ENCODE results near the gene PDE3B. TPM values are rescaled to one million over a fixed set of nuclear protein-coding genes. Genes with fewer than 3 reads are reported as not detected.
A peak's percentile ranks its signal among the peaks of the same experiment; 100 is the strongest.
"Not testable (repeated sequence)": the region's sequence is repeated elsewhere in the genome, so short reads cannot be mapped to it uniquely, and the experiment has no call there.

Gene PDE3B
- total RNA-seq, 2 donors from 2014 or later = 10.7 to 42.5 TPM

DNA sequence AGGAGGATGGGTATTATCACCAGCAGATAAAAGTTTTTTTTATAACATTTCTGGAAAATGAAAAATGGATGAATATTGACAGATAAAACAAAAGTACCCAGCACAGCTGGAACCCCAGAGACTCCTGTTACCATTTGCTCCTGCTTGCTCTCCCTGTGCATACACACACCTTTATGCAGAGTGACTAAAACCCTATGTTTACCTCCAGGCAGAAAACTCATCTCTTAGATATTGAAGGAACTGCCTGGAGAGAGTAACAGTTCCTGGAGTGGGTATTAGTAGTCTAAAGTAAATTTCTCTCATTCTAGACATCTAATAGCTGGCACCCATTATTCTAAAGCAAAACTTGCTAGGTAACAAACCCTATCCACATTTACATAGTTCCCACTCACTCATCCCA, 210.5 kb downstream of the PDE3B start:
- ATAC-seq (no peak), DNase-seq (ENCODE audit: low spot score in 2 of 2) (no peak)
- peaks cover 0 to 54% of the 10 kb centered on the region in 2 donors for H3K36me3 Mint-ChIP-seq
- peak overlapping the region in 1 of 2 donors; percentile 74 for H3K27ac Mint-ChIP-seq
- peaks cover 0 to 9% of the 10 kb centered on the region in 2 donors for H3K9me3 Mint-ChIP-seq

DNA sequence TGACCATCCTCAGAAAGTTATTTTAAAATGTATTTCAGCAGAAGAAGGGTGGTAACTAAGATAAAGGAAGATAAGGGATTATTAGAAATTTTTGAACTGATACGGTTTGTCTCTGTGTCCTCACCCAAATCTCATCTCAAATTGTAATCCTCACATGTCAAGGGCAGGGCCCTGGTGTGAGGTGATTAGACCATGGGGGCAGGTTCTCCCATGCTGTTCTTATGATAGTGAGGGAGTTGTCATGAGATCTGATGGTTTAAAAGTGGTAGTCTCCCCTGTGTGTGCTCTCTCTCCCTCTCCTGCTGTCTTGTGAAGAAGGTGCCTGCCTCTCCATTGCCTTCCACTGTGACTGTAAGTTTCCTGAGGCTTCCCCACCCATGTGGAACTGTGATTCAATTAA, 212.3 kb downstream of the PDE3B start:
- Mint-ChIP-seq H3K9me3 (peaks cover 0 to 9% of the 10 kb centered on the region in 2 donors), H3K36me3 (peaks cover 0 to 55% of the 10 kb centered on the region in 2 donors), H3K27ac (peak overlapping the region in 1 of 2 donors; percentile 74)
- ATAC-seq = no peak
- DNase-seq (ENCODE audit: low spot score in 2 of 2) = no peak

DNA sequence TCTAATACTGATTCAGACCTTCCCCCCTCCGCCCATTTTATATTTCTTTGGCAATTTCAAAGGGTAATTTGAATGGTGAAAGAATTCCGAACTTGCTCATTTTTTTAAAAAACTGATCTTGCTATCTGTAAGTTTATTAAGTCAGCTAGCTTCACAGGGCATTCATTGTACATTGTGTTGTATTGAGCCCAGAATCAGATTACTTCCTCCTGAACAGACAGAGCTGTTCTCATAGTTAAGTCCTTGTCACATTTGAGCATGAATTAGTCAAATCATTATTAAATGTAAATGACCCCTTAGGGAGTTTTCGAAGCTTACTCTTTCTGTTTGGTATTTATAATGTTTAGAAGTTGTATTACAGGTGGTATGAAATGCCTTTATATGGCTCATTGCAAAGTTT, 214.0 kb downstream of the PDE3B start:
- Mint-ChIP-seq H3K36me3 (peaks cover 12 to 56% of the 10 kb centered on the region in 2 donors), H3K27ac (no peak overlapping the region), H3K9me3 (peaks cover 0 to 9% of the 10 kb centered on the region in 2 donors)
- no peak for ATAC-seq
- no peak for DNase-seq (ENCODE audit: low spot score in 2 of 2)

DNA sequence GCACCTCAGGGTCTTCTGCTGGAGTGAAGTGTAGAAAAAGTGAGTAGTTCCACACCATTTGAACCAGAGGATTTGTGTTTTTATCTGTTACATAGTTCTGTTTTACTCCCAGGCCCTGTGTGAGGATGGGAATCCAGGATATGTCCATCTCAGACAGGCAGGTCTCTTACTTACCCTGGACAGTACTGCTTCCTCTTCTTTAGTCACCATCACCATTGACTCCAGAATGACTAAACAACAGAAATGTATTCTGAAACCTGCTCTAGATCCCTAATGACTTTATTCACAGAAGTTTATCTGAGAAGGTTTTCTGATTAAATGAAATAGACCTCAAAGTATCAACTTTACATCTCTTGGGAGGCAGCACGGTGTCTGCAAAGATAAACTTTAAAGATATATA, 214.8 kb downstream of the PDE3B start:
- ATAC-seq (peak in 1 of 2 donors; percentile 41), DNase-seq (ENCODE audit: low spot score in 2 of 2) (no peak)
- Mint-ChIP-seq H3K36me3 (peaks cover 19 to 56% of the 10 kb centered on the region in 2 donors), H3K9me3 (peaks cover 5 to 14% of the 10 kb centered on the region in 2 donors), H3K27ac (no peak overlapping the region)

DNA sequence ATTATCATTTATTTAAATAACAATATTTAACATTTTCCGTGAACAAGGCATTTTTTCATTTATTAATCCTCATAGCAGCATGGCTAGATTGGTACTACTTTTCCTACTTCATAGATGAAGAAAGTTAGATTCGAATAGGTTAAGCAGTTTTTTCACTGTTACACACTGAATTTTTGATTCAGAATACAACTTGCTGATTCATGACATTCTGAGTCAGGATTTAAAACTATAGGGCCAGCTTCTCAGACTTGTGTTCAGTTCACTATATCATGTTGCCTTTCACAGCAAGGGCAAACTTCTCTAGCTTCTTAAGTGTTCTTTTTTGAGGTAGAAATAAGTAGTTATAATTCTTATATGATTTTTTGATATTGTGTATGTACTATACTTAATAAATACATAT, 216.9 kb downstream of the PDE3B start:
- ATAC-seq = no peak
- no peak for DNase-seq (ENCODE audit: low spot score in 2 of 2)
- Mint-ChIP-seq H3K9me3 (peaks cover 13 to 21% of the 10 kb centered on the region in 2 donors), H3K36me3 (peaks cover 34 to 54% of the 10 kb centered on the region in 2 donors), H3K27ac (no peak overlapping the region)

DNA sequence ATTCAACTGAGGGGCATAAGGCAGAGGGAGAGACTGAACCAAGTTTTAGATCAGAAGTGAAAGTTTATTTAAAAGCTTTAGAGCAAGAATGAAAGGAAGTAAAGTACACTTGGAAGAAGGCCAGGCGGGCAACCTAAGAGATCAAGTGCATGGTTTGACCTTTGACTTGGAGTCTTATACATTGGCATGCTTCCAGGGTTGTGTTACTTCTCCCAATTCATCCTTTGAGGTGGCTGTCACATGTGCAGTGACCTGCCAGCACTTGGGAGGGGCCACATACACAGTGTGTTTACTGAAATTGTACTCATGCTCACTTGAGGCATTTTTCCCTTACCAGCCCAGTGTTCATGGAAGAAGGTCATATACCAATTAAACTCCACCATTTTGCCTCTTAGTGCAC, 218.1 kb downstream of the PDE3B start:
- H3K27ac Mint-ChIP-seq = peak overlapping the region in 1 of 2 donors; percentile 46
- peaks cover 13 to 18% of the 10 kb centered on the region in 2 donors for H3K9me3 Mint-ChIP-seq
- no peak for DNase-seq (ENCODE audit: low spot score in 2 of 2)
- peaks cover 34 to 43% of the 10 kb centered on the region in 2 donors for H3K36me3 Mint-ChIP-seq
- no peak for ATAC-seq

DNA sequence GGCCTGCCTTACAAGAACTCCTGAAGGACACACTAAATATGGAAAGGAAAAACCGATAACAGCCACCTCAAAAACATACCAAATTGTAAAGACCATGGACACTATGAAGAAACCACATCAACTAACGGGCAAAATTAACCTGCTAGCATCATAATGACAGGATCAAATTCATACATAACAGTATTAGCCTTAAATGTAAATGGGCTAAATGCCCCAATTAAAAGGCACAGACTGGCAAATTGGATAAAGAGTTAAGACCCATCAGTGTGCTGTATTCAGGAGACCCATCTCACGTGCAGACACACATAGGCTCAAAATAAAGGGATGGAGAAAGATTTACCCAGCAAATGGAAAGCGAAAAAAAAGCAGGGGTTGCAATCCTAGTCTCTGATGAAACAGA, 220.2 kb downstream of the PDE3B start:
- ATAC-seq; DNase-seq (ENCODE audit: low spot score in 2 of 2); H3K27ac Mint-ChIP-seq: not testable (repeated sequence)
- peaks cover 13 to 18% of the 10 kb centered on the region in 2 donors for H3K9me3 Mint-ChIP-seq
- H3K36me3 Mint-ChIP-seq = peaks cover 34 to 49% of the 10 kb centered on the region in 2 donors

DNA sequence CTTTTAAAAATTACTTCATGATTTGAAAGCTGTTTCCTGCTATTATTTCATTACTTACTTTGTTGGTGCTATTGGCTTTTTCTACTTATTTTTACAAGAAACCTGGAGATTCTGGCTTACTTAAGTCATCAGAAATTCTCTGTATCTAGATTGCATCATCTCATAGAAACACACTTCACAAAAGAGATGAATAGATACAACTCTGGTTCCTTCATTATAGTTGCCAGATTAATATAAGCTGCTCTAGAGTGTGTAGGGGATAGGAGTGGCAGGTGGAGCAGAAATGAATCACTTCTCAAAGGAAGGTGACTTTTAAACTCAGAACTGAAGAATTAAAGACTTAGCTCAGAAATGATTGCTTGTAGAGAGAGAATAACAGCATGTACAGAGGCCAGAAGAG, 228.4 kb downstream of the PDE3B start:
- peak; percentile 34 to 61 for ATAC-seq
- H3K27ac Mint-ChIP-seq = peak overlapping the region; percentile 38 to 43
- H3K36me3 Mint-ChIP-seq = peaks cover 0 to 26% of the 10 kb centered on the region in 2 donors
- peaks cover 0 to 5% of the 10 kb centered on the region in 2 donors for H3K9me3 Mint-ChIP-seq
- DNase-seq (ENCODE audit: low spot score in 2 of 2) = no peak

DNA sequence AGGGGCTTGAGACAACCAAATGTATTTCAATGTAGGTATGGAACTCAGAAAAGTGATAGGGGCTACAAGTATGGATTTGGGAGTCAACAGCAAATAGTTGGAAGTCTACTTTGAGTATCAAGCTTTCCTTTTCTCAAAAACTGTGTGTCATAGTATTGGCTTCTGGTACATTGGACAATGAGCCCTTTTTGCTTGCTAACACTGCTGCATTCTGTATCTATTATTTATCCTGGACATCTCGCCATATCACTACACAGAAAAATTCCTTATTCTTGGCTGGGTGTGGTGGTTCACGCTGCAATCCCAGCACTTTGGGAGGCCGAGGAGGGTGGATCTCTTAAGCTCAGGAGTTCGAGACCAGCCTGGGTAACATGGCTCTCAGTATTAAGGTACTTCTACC, 230.0 kb downstream of the PDE3B start:
- ATAC-seq (no peak), DNase-seq (ENCODE audit: low spot score in 2 of 2) (no peak)
- peak overlapping the region in 1 of 2 donors; percentile 15 for H3K27ac Mint-ChIP-seq
- H3K36me3 Mint-ChIP-seq = peaks cover 0 to 31% of the 10 kb centered on the region in 2 donors
- peaks cover 0 to 5% of the 10 kb centered on the region in 2 donors for H3K9me3 Mint-ChIP-seq

DNA sequence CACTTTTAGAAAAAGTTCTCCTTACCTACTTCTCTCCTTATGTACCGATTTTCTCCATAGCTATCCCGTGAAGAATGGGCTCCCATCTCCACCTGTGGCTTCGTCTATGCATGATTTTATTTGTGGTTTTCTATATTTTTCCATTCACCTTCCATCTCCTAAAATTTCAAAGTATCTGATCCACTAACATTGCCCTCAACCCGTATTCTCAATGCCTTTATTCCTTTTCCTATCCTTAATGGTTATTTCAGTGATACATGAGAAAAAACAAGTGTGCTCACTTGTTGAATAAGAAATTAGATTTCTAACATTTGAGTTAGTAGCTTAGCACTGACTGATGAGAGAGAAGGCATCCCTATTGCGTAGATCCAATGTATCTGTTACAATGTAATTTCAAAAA, 231.6 kb downstream of the PDE3B start:
- H3K36me3 Mint-ChIP-seq = peaks cover 0 to 36% of the 10 kb centered on the region in 2 donors
- DNase-seq (ENCODE audit: low spot score in 2 of 2) = no peak
- peaks cover 0 to 5% of the 10 kb centered on the region in 2 donors for H3K9me3 Mint-ChIP-seq
- ATAC-seq = no peak
- no peak overlapping the region for H3K27ac Mint-ChIP-seq

DNA sequence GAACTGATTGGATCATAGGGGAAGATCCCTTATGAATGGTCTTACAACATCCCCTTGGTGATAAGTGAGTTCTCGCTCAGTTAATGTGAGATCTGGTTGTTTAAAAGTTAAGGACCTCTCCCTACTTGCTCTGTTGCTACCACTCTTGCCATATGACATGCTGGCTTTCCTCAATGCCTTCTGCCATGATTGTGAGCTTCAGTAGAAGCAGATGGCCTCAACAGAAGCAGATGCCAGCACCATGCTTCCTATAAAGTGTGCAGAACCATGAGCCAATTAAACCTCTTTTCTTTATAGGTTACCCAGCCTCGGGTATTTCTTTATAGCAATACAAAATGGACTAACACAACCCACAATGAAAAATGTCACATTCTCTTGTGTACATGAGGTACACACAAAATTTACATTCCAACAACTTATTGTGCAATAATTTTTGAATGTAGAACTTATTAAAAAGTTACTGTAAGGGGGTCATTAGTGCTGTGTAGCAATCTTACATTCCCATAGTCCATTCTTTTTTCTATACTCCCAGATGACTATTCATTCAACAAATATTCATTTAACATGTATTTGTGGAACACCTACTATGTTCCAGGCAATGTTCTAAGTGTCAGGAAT, 238.1 kb downstream of the PDE3B start:
- peaks cover 7 to 12% of the 10 kb centered on the region in 2 donors for H3K9me3 Mint-ChIP-seq
- peak overlapping the region in 1 of 2 donors; percentile 25 for H3K27ac Mint-ChIP-seq
- ATAC-seq (no peak), DNase-seq (ENCODE audit: low spot score in 2 of 2) (no peak)
- peaks cover 15 to 43% of the 10 kb centered on the region in 2 donors for H3K36me3 Mint-ChIP-seq

DNA sequence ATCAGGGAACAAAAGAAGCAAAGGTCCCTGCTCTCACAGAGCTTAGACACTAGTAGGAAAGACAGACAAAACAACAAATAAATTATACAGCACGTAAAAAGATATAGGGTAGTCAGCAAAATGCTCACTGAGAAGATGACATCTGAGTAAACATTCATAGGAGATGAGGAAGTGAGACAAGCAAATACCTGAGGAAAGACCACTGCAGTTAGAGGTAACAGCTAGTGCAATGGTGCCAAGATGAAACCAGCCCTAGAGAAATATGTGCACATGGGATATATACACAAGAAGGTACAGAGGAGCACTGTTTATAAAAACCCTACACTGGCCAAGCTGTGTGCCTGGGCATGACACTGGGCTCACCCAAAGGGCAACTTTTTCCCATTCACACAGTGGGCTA, 238.6 kb downstream of the PDE3B start:
- Mint-ChIP-seq H3K9me3 (peaks cover 7 to 12% of the 10 kb centered on the region in 2 donors), H3K27ac (peak overlapping the region in 1 of 2 donors; percentile 25), H3K36me3 (peaks cover 15 to 43% of the 10 kb centered on the region in 2 donors)
- DNase-seq (ENCODE audit: low spot score in 2 of 2) = no peak
- no peak for ATAC-seq

DNA sequence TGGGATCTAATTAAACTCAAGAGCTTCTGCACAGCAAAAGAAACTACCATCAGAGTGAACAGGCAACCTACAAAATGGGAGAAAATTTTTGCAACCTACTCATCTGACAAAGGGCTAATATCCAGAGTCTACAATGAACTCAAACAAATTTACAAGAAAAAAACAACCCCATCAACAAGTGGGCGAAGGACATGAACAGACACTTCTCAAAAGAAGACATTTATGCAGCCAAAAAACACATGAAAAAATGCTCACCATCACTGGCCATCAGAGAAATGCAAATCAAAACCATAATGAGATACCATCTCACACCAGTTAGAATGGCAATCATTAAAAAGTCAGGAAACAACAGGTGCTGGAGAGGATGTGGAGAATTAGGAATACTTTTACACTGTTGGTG, 240.1 kb downstream of the PDE3B start:
- not testable (repeated sequence) for H3K27ac Mint-ChIP-seq; ATAC-seq; DNase-seq (ENCODE audit: low spot score in 2 of 2)
- Mint-ChIP-seq H3K36me3 (peaks cover 15 to 31% of the 10 kb centered on the region in 2 donors), H3K9me3 (peaks cover 7 to 16% of the 10 kb centered on the region in 2 donors)

DNA sequence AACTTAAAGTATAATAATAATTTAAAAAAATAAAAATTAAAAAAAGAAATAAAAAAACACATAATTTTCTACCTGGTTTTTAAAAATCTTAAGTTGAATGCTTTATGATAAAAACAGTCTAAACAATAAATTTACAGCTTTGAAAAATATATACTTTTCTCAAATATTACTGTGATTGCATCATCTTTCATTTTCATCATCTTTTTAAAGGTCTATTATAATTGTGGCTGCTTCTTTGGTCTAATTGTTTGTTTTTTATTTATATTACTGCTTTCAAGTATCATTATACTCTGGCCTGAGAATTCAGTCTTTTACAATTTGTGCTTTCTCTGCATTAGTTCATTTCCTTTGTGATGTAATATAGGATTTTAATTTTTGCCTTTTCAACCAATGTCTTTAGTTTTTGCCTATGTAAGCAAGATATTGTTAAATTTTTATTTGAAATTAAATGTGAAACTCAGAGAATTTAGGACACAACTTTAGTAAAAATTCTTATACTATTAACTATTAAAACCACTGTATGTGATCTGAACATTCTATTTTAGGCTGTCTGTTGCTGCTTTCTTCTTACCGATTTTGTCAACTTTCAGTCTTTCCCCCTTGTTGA, 241.2 kb downstream of the PDE3B start:
- Mint-ChIP-seq H3K27ac (no peak overlapping the region), H3K36me3 (peaks cover 15 to 26% of the 10 kb centered on the region in 2 donors), H3K9me3 (peaks cover 7 to 16% of the 10 kb centered on the region in 2 donors)
- ATAC-seq (no peak), DNase-seq (ENCODE audit: low spot score in 2 of 2) (no peak)

DNA sequence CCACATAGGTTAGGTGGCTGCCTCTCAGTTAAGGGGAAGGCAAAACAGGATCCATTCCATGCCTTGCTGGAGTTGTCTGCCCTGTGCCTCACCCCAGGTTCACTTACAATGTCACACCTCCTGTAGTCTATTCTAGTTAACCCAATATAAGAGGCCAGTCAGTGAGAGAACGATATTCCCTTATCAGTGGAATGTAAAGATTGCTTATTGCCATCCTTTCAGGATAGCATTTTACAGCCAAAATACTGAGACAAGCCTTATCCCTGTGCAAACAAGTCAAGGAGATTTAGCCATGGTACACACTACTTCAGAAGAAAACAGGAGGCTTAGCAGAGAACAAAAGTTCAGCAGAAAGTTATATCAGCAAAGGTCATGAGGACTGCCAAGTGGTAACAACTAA, 242.9 kb downstream of the PDE3B start:
- Mint-ChIP-seq H3K36me3 (peaks cover 22 to 29% of the 10 kb centered on the region in 2 donors), H3K27ac (peak overlapping the region in 1 of 2 donors; percentile 45), H3K9me3 (peaks cover 7 to 16% of the 10 kb centered on the region in 2 donors)
- ATAC-seq (no peak), DNase-seq (ENCODE audit: low spot score in 2 of 2) (no peak)

DNA sequence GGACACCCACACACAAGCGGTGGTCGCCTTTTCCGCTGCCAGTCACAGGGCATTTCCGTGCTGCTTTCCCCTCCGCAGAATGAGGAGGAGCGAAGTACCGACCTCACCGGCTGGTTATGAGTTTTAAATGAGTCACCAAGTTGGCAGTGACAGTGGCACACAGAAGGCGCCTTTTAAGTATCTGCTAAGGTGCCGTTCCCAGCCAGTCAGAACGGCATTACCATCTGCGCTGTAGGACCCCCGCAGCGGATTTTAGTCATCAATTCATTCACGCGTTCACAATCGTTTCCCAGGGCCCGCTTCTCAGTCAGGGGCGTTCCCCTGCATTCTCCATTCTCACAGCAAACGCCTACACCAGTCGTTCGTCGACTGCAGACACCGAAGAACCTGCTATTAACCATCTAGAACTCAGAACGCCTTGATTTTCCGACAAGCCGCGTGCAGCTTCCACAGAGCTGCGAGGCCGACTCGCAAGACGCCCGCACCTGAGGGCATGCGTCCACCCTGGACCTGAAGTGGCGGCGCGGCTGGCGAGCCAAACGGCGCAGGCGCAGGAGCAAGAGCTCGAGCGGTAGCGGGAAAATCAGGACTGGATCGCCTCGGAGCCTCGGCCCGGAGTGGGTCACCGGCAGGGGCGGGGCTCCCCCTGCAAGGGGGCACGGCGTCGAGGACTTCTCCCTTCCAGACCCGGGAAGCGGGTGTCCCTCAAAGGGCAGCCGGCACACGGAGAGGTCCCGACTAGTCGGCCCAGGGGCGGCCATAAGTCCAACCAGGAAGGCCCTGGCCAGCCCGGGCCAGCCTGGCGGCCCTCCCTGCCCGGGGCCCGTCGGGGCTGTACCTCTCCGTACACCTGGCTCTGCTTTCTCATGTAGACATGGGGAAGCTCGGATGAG, 247.8 kb downstream of the PDE3B start:
- ATAC-seq (peak; percentile 85 to 86), DNase-seq (ENCODE audit: low spot score in 2 of 2) (peak; percentile 83 to 93)
- H3K36me3 Mint-ChIP-seq = peaks cover 7 to 20% of the 10 kb centered on the region in 2 donors
- H3K9me3 Mint-ChIP-seq = peaks cover 0 to 10% of the 10 kb centered on the region in 2 donors
- peak overlapping the region; percentile 97 to 98 for H3K27ac Mint-ChIP-seq
